Small intestine (tissue), 7 donors: ENCODE measurements around the gene GIT2. TPM values are rescaled to one million over a fixed set of nuclear protein-coding genes. Genes with fewer than 3 reads are reported as not detected.
A peak's percentile ranks its signal among the peaks of the same experiment; 100 is the strongest.

Experiments used
- DNase-seq, 2 donors: peaks; one replicate each; pipeline versions ENCODE4 v3.0.0 to v3.0.0-alpha.2; 2013
- FAIRE-seq: peaks from 2 replicates; lab custom pipeline; 2012; peaks lifted over from hg19 to GRCh38; lab: Jason Lieb, UNC
- H3K27ac ChIP-seq, 3 donors: one replicate each; pipeline ENCODE4 v1.5.1; 2013; ENCODE audit warnings: low read length in 2 of 3, mild to moderate bottlenecking in 2 of 3, control low read depth in 1 of 3, inconsistent platforms in 1 of 3, low read depth in 1 of 3, moderate library complexity in 1 of 3
- H3K27me3 ChIP-seq, 3 donors: one replicate each; pipeline ENCODE4 v1.6.1; 2013; ENCODE audit warnings: low read length in 3 of 3, inconsistent platforms in 1 of 3; ENCODE audit not compliant: control insufficient read depth in 3 of 3, insufficient read depth in 3 of 3
- H3K36me3 ChIP-seq, 3 donors: one replicate each; pipeline ENCODE4 v1.6.1; 2013; ENCODE audit warnings: low read length in 3 of 3, inconsistent platforms in 1 of 3, low read depth in 1 of 3, mild to moderate bottlenecking in 1 of 3, moderate library complexity in 1 of 3; ENCODE audit not compliant: control insufficient read depth in 3 of 3, insufficient read depth in 2 of 3
- H3K4me1 ChIP-seq, 3 donors: one replicate each; pipeline ENCODE4 v1.6.1; 2013; ENCODE audit warnings: low read length in 2 of 3, inconsistent platforms in 1 of 3, low read depth in 1 of 3, mild to moderate bottlenecking in 1 of 3, moderate library complexity in 1 of 3; ENCODE audit not compliant: control insufficient read depth in 3 of 3, insufficient read depth in 2 of 3
- H3K4me3 ChIP-seq, 3 donors: one replicate each; pipeline ENCODE4 v1.5.1; 2013; ENCODE audit warnings: low read length in 3 of 3, control low read depth in 1 of 3, inconsistent platforms in 1 of 3, low read depth in 1 of 3, mild to moderate bottlenecking in 1 of 3, moderate library complexity in 1 of 3
- H3K9me3 ChIP-seq, 2 donors: one replicate each; pipeline ENCODE4 v1.6.1; 2013; ENCODE audit warnings: low read depth in 1 of 2, low read length in 1 of 2; ENCODE audit not compliant: control insufficient read depth in 2 of 2, insufficient read depth in 1 of 2
- WGBS, 3 donors: extraction: QIAGEN DNeasy Blood & Tissue Kit; methylation state at CpG; one replicate each; pipeline ENCODE4 v1.1.7; 2013; 5-methylcytosine and 5-hydroxymethylcytosine counted together
- polyA plus RNA-seq, 4 donors: library from polyadenylated mRNA; stranded (reverse) in 3 of 4; unstranded in 1 of 4; fragments of 200-250 nt in 3 of 4; fragments of 120-200 nt in 1 of 4; gene quantifications; one replicate each; pipeline versions ENCODE4 v1.2.1 to v1.2.3, GENCODE V29; 2013
- donor health status: healthy with polysubstance abuse.
- donor health status: control.
- donor health status: control.
- donor health status: Bipolar disorder and iron deficiency.
- donor health status: healthy.

The GIT2 gene
- polyA plus RNA-seq, 4 donors: 7.0 to 32.6 (median 9.0) TPM

DNA sequence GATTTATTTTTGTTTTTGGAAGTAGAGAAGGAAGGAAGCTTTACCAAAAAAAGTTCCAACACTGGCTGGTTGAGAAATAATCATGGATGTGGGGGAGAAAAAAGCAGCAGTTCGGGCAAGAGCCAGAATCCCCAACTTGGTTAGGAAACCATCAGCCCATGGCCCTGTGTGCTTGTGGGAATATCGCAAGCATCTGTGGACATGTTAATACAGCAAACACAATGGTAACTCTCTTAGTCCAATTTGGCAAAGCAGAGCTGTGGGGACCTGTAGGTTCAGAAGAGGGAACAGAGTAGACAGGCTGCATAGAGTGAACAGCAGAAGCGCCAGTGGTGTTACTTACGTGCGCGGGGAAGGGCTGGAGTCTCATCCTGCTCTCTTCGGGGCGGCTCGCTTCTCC lies 49.3 kb downstream of the GIT2 start:
- H3K4me1 ChIP-seq: peaks cover 0 to 50% (median 3%) of the 10 kb centered on the region in 3 donors
- peak overlapping the region in 2 of 3 donors; percentile 58 to 87 for H3K27ac ChIP-seq
- H3K9me3 ChIP-seq: no peaks in the 10 kb centered on the region
- H3K27me3 ChIP-seq: no peaks in the 10 kb centered on the region
- no peak for DNase-seq
- FAIRE-seq: no peak
- H3K4me3 ChIP-seq: no peak overlapping the region
- WGBS, 3 donors: 94 to 99% (median 96%) methylated on average over 9 of the region's 9 CpGs
- peaks cover 10 to 41% (median 16%) of the 10 kb centered on the region in 3 donors for H3K36me3 ChIP-seq

- Histone ChIP-seq H3K27me3 (no peaks in the 10 kb centered on the region), H3K36me3 (peaks cover 6 to 40% (median 13%) of the 10 kb centered on the region in 3 donors), H3K27ac (peak overlapping the region in 1 of 3 donors; percentile 29), H3K4me1 (peaks cover 0 to 50% (median 3%) of the 10 kb centered on the region in 3 donors), H3K4me3 (no peak overlapping the region), H3K9me3 (no peaks in the 10 kb centered on the region)
- FAIRE-seq (no peak), DNase-seq (no peak)
- 50 to 82% (median 72%) methylated on average over 5 of the region's 5 CpGs for WGBS, 3 donors
Observed at GRCh38 chr12:109946505-109946904, 49.7 kb downstream of the GIT2 start.

- Histone ChIP-seq H3K36me3 (peaks cover 5 to 36% (median 8%) of the 10 kb centered on the region in 3 donors), H3K4me1 (peaks cover 0 to 36% (median 3%) of the 10 kb centered on the region in 3 donors), H3K27ac (no peak overlapping the region), H3K4me3 (no peak overlapping the region), H3K9me3 (no peaks in the 10 kb centered on the region), H3K27me3 (no peaks in the 10 kb centered on the region)
- WGBS, 3 donors: 68 to 90% (median 83%) methylated on average over 17 of the region's 17 CpGs
- no peak for DNase-seq
- no peak for FAIRE-seq
Observed at GRCh38 chr12:109944561-109945359, 51.4 kb downstream of the GIT2 start.

GRCh38 chr12:109943811-109944210 lies 52.4 kb downstream of the GIT2 start:
- H3K36me3 ChIP-seq: peaks cover 7 to 38% (median 10%) of the 10 kb centered on the region in 3 donors
- no peak overlapping the region for H3K27ac ChIP-seq
- no peak overlapping the region for H3K4me3 ChIP-seq
- no peaks in the 10 kb centered on the region for H3K9me3 ChIP-seq
- DNase-seq (no peak), FAIRE-seq (no peak)
- H3K27me3 ChIP-seq: no peaks in the 10 kb centered on the region
- peaks cover 0 to 28% (median 3%) of the 10 kb centered on the region in 3 donors for H3K4me1 ChIP-seq
- 95 to 96% (median 96%) methylated on average over 7 of the region's 7 CpGs for WGBS, 3 donors

DNA sequence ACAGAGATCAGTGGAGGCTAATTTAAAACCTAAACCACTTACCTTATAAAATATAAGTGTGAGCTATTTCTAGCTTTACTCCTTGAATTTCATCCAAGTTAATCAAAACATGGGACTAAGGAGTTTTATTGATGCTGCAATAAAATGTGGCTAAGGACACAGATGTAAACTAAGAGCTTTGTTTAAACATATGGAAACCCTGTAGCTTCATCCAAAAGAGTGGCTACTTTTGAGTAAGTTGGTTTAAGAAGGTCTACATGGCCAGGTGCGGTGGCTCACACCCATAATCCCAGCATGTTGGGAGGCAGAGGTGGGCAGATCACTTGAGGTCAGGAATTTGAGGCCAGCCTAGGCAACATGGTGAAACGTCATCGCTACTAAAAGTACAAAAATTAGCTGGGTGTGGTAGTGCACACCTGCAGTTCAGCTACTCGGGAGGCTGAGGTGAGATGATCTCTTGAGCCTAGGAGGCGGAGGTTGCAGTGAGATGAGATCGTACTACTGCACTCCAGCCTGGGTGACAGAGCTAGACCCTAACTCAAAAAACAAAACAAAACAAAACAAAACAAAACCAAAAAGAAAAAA lies 55.7 kb downstream of the GIT2 start:
- WGBS, 3 donors: 15 to 64% (median 45%) methylated on average over 6 of the region's 6 CpGs
- no peaks in the 10 kb centered on the region for H3K27me3 ChIP-seq
- H3K27ac ChIP-seq: peak overlapping the region in 1 of 3 donors; percentile 3
- H3K4me3 ChIP-seq: no peak overlapping the region
- FAIRE-seq: no peak
- DNase-seq: peak in 1 of 2 donors; percentile 62
- no peaks in the 10 kb centered on the region for H3K9me3 ChIP-seq
- H3K36me3 ChIP-seq: peaks cover 10 to 46% (median 12%) of the 10 kb centered on the region in 3 donors
- H3K4me1 ChIP-seq: peaks cover 0 to 4% (median 0%) of the 10 kb centered on the region in 3 donors

GRCh38 chr12:109939504-109939903 lies 56.7 kb downstream of the GIT2 start:
- Histone ChIP-seq H3K4me3 (no peak overlapping the region), H3K36me3 (peaks cover 10 to 49% (median 12%) of the 10 kb centered on the region in 3 donors), H3K27me3 (no peaks in the 10 kb centered on the region), H3K27ac (no peak overlapping the region), H3K4me1 (no peaks in the 10 kb centered on the region), H3K9me3 (no peaks in the 10 kb centered on the region)
- DNase-seq (no peak), FAIRE-seq (no peak)
- 88 to 97% (median 92%) methylated on average over 2 of the region's 2 CpGs for WGBS, 3 donors

DNA sequence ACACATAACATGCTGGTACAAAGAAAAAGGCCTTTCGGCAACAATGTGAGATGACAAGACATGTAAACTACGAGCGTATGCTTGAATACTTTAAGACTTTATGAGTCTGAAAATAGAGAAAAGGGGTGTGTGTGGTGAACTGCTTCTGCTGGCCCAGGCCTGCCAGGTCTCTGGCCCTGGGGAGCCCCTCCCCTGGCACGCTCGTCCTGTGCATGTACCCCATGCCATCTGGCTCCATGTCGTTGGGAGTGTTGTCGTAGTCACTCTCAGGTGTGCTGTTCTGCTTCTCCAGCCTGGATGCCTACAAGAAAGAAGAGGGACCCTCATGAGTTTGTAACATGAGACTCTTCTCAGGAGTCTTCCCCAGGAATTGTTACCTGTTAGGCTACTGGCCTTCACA lies 57.2 kb downstream of the GIT2 start:
- FAIRE-seq (no peak), DNase-seq (no peak)
- Histone ChIP-seq H3K27ac (no peak overlapping the region), H3K4me1 (no peaks in the 10 kb centered on the region), H3K27me3 (no peaks in the 10 kb centered on the region), H3K4me3 (no peak overlapping the region), H3K9me3 (no peaks in the 10 kb centered on the region), H3K36me3 (peaks cover 10 to 48% (median 11%) of the 10 kb centered on the region in 3 donors)
- 95 to 97% (median 97%) methylated on average over 7 of the region's 7 CpGs for WGBS, 3 donors

DNA sequence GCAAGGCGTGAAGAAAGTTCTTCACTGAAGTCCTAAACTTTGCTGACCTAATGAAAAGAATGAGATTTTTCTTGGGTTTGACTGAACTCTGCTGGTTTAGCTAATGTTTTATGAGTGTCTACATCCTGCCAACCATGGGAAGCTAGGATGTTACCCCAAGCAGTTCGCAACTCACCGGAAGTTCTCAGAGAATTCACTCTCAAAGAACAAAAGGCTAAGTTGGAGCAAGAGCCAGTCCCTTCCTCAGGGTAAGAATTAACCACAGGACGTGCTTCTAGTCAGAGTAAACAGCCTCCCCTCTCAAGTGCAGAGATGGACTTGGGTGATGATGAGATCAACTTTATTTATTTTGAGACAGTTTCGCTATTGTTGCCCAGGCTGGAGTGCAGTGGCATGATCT lies 58.8 kb downstream of the GIT2 start:
- peaks cover 10 to 51% (median 14%) of the 10 kb centered on the region in 3 donors for H3K36me3 ChIP-seq
- no peak overlapping the region for H3K27ac ChIP-seq

More for the DNA sequence above, 58.8 kb downstream of the GIT2 start:
- no peak for FAIRE-seq
- DNase-seq: no peak
- Histone ChIP-seq H3K4me1 (no peaks in the 10 kb centered on the region), H3K9me3 (no peaks in the 10 kb centered on the region), H3K27me3 (no peaks in the 10 kb centered on the region), H3K4me3 (no peak overlapping the region)
- 82 to 97% (median 94%) methylated on average over 5 of the region's 5 CpGs for WGBS, 3 donors
